NCI-H187 treated with DMSO at 0.1 percent for 48 hours (cell line): ENCODE data around the gene CD177.
"Not testable (repeated sequence)": the region's sequence is repeated elsewhere in the genome, so short reads cannot be mapped to it uniquely, and the experiment has no call there.

Experiments
- DNase-seq: peaks from one replicate; lab custom pipeline; 2025; lab: John Stamatoyannopoulos, UW

Gene CD177

DNA sequence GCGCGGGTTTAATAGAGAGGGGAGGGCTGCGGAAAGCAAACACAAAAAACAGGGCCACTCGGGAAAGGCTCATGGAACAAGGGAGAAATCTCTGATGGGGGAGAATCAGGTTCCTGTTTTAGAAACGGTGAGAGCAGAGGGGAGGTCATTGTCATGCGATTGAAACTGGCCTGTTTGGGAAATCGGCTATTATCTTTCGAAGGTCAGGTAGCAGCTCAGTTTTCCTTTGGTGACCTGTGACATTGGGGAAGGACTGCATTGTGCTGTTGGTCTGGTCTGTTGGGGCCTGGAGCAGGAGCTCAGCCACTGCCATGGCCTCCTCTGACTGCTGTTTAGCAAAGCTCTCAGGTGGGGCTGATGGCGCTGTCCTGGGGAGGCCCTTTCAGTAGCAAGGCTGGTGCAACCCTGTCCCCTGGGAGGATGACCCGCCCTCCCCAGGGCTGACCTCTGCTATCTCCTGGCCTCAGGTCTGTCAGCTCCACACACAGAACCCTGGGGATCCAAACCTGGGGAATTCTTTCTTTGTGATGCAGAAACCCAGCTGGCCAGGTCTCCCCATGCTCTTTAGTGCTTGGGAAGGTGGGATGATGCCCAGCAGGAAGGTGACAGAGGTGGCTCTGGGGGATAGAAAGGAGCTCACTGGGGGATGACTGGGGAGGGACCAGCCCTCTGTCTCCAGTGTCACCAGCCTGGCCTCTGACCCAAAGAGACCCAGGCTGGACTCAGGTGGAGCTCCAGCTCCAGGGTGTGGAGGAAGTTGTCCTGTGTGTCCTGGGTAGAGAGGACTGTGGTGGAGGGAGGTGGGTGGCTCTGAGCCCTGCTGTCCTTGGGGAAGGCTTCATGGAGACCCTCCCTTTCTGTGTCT is 21.2 kb upstream of the CD177 start:
- no peak for DNase-seq

GRCh38 chr19:43336508-43336907 is 17.0 kb upstream of the CD177 start:
- not testable (repeated sequence) for DNase-seq

GRCh38 chr19:43337737-43338136 is 15.7 kb upstream of the CD177 start:
- DNase-seq, result no peak

- DNase-seq, result no peak
Measured at GRCh38 chr19:43338530-43338929, 15.0 kb upstream of the CD177 start.

- DNase-seq, result not testable (repeated sequence)
Measured at GRCh38 chr19:43339243-43339930, 14.1 kb upstream of the CD177 start.

DNA sequence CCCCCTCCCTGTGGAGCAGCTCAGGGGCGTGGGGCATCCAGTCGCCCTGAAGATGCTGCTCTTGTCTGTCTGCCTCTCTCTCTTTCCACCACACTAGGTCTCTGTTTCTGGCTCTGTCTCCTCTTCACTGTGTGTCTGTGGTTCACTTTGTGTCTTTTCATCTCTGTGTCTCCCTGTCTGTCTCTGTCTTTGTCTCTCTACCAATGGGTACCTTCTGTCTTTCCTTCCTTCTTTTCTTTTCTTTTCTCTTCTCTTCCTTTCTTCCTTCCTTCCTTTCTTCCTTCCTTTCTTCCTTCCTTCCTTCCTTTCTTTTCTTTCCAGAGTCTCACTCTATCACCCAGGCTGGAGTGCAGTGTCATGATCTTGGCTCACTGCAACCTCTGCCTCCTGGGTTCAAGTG is 13.4 kb upstream of the CD177 start:
- DNase-seq, result not testable (repeated sequence)

- DNase-seq, result not testable (repeated sequence)
Measured at GRCh38 chr19:43341098-43341497, 12.4 kb upstream of the CD177 start.

DNA sequence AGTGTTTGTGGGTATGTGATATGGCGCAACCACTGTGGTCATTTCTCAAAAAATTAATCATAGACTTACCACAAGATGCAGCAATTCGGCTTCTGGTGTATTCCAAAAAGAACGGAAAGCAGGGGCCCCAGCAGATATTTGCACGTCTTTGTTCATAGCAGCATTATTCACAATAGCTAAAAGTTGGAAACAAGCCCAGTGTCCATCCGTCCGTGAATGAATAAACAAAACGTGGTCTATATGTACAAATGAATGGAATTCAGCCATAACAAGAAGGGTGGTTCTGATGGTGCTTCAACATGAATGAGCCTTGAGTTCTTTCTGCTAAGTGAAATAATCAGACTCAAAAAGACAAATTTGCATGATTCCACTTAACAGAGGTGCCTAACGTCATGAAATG is 11.4 kb upstream of the CD177 start:
- peak; percentile 7 for DNase-seq

- not testable (repeated sequence) for DNase-seq
Measured at GRCh38 chr19:43344347-43344925, 9.1 kb upstream of the CD177 start.

DNA sequence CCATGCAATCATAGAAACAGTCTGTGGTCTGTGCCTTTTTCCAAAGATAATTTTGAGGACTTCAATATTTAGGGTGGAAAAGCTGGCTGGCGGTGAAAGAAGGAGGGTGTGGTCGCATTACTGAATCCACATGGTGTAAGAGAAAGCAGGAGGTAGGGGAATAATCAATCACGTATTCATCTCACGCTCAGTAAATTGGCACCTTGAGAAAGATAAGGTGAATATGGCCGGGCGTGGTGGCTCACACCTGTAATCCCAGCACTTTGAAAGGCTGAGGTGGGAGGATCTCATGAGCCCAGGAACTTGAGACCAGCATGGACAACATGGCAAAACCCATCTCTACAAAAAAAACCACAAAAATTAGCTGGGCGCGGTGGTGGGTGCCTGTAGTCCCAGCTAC is 3.7 kb upstream of the CD177 start:
- DNase-seq, result not testable (repeated sequence)

- no peak for DNase-seq
Measured at GRCh38 chr19:43351998-43352746, 1.3 kb upstream of the CD177 start.

- DNase-seq, result no peak
Measured at GRCh38 chr19:43354305-43354627, 780 bp downstream of the CD177 start.

DNA sequence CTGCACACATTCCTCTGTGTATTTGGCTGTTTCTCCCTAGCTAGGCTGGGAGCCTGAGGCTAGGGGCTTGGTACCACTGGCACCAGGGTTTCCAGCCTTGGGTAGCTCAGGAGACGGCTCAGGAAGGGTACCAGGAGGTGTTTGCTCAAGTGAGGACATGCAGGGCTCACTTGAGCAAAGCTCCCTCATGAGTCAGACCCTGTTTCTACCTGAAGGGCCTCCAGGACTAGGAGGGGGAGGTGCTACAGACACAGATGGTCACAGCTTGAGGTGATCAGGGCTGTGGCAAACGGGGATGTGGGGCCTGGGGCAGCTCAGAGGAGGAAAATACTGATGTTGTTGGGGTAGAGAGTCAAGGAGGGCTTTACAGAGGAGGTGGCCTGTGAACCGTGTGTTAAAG is 3.3 kb downstream of the CD177 start:
- not testable (repeated sequence) for DNase-seq

- DNase-seq, result no peak
Measured at GRCh38 chr19:43362179-43362578, 8.7 kb downstream of the CD177 start.

- DNase-seq, result no peak
Measured at GRCh38 chr19:43362745-43363144, 9.3 kb downstream of the CD177 start.

DNA sequence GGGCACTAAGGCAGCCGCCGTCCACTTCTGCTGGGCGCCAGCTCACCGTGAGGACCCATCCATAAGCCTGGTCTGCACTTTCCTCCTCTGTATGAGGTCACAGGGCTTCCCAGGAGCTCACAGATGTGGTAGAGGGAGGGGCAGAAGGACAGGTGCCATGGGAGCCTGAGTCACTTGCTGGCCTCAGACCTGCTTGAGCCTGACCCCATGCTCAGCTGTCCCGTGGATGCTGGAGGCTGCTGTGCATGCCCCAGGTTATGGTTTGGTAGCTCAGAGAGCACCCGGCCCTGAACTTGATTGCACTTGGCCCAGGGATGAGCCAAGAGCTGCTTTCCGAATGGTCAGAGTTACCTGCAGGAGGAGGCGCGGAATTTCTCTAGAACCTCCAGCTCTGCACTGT is 12.2 kb downstream of the CD177 start:
- DNase-seq, result not testable (repeated sequence)

DNA sequence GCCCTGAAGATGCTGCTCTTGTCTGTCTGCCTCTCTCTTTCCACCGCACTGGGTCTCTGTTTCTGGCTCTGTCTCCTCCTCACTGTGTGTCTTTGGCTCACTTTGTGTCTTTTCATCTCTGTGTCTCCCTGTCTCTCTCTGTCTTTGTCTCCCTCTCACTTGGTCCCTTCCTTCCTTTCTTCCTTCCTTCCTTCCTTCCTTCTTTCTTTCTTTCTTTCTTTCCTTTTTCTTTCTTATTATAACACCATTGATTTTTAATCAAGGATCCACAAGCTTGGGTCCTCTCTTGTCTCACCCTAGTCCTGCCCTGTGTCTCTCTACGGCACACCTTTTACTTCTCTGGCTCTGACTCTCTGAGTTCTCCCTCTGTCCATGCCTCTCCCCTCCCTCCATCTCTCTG is 14.3 kb downstream of the CD177 start:
- DNase-seq, result no peak

DNA sequence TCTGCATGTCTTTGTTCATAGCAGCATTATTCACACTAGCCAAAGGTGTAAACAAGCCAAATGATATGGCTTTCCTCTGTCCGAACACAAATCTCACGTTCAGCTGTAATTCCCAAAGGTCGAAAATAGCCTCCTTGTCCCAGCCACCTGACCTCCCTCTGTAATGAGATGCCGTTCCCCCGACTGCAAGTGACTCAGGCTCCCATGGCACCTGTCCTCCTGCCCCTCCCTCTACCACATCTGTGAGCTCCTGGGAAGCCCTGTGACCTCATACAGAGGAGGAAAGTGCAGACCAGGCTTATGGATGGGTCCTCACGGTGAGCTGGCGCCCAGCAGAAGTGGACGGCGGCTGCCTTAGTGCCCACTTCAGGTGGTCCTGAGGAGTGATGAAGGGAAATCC is 15.4 kb downstream of the CD177 start:
- DNase-seq, result not testable (repeated sequence)

DNA sequence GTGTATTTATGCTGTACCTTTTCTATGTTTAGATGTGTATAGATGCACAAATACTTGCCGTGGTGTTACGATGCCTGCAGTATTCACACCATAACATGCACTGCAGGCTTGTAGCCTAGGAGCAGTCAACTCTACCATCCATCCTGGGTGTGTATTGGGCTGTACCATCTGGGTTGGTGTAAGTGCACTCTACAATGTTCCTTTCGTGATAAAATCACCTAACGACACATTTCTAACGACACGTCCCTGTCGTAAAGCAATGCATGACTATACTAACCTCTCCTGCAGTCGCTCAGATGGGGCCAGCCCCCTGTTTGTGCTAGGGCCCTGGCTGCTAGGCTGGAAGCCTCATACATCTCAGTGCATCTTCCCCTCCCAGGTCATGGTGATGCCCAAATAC is 18.4 kb downstream of the CD177 start:
- DNase-seq, result no peak

DNA sequence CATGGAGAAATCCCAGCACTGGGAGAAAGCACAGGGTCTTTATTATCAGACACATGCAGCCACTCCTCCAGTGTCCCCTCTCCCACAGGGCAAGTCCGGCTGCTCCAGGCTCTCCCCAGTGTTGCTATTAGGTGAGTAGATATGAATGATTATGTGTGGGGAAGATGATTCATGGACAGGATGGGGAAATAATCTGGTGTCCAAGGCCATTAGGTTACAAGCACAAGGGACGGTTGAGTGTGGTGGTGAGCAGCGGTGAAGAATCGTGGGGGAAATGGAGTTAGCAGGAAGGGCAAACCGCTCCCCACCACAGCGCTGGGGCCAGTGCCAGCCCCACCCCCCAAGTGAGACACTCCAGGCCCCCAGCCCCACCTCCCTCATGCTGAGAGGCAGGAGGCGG is 19.0 kb downstream of the CD177 start:
- no peak for DNase-seq

DNA sequence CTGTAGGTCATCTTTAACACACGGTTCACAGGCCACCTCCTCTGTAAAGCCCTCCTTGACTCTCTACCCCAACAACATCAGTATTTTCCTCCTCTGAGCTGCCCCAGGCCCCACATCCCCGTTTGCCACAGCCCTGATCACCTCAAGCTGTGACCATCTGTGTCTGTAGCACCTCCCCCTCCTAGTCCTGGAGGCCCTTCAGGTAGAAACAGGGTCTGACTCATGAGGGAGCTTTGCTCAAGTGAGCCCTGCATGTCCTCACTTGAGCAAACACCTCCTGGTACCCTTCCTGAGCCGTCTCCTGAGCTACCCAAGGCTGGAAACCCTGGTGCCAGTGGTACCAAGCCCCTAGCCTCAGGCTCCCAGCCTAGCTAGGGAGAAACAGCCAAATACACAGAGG is 24.1 kb downstream of the CD177 start:
- not testable (repeated sequence) for DNase-seq

GRCh38 chr19:43380008-43380407 is 26.5 kb downstream of the CD177 start:
- DNase-seq, result no peak
